ENCODE results near the gene PAFAH1B2. TPM values are rescaled to one million over a fixed set of nuclear protein-coding genes. Genes with fewer than 3 reads are reported as not detected.

The PAFAH1B2 gene
- total RNA-seq, 1 experiment from 2014 or later: 154 TPM

- Histone ChIP-seq H3K9me3 (ENCODE audit: control insufficient read depth in 1 of 2, insufficient read depth in 1 of 2, low read depth in 1 of 2, low read length in 2 of 2) (no peaks in the 10 kb centered on the region), H3K9me2 (ENCODE audit: insufficient read depth) (no peaks in the 10 kb centered on the region), H4K20me1 (ENCODE audit: insufficient read depth) (0 out of 2 replicates have a peak, but pooled peaks cover 6% of the 10 kb centered on the region), H3K79me2 (ENCODE audit: insufficient read depth, low read length) (peaks cover 9% of the 10 kb centered on the region; the same call in 1 of the 2 replicates), H3K4me2 (ENCODE audit: low read length) (peak overlapping the region; percentile 74), H3K27me3 (ENCODE audit: insufficient read depth, low read length) (no peaks in the 10 kb centered on the region), H2AFZ (ENCODE audit: low read depth, low read length, poor library complexity, severe bottlenecking) (no peak overlapping the region), H3K36me3 (ENCODE audit: control insufficient read depth in 1 of 2, insufficient read depth in 2 of 2, low read length in 2 of 2) (peaks cover 10 to 11% of the 10 kb centered on the region in 2 experiments; a peak in 3 of 4 replicates), H3K4me1 (ENCODE audit: control insufficient read depth in 1 of 2, insufficient read depth in 2 of 2, low read length in 2 of 2) (peaks cover 24 to 56% of the 10 kb centered on the region in 2 experiments), H3K27ac (ENCODE audit: low read depth, low read length) (no peak overlapping the region; the same call in 1 of the 2 replicates), H3K4me3 (replicated peaks in 1 of 2; ENCODE audit: low read depth in 1 of 2, low read length in 2 of 2) (no peak overlapping the region), H3K9ac (ENCODE audit: low read length) (peak overlapping the region; percentile 48; the same call in 1 of the 2 replicates)
- TF ChIP-seq CEBPB (IDR thresholded peaks at IDR 0.05; ENCODE audit: low read depth) (no peak), ZFX (IDR thresholded peaks at IDR 0.05) (no peak), ZNF274 (IDR thresholded peaks at IDR 0.05; ENCODE audit: low read depth, low read length) (no peak), SRF (IDR thresholded peaks at IDR 0.05; ENCODE audit: low read depth) (no peak), TCF7L2 (IDR thresholded peaks at IDR 0.05; ENCODE audit: borderline replicate concordance, extremely low read depth, insufficient read depth, insufficient read length) (no peak), EZH2phosphoT487 (IDR thresholded peaks at IDR 0.05; ENCODE audit: borderline replicate concordance) (no peak)
- TF ChIP-seq, protein P1, sequence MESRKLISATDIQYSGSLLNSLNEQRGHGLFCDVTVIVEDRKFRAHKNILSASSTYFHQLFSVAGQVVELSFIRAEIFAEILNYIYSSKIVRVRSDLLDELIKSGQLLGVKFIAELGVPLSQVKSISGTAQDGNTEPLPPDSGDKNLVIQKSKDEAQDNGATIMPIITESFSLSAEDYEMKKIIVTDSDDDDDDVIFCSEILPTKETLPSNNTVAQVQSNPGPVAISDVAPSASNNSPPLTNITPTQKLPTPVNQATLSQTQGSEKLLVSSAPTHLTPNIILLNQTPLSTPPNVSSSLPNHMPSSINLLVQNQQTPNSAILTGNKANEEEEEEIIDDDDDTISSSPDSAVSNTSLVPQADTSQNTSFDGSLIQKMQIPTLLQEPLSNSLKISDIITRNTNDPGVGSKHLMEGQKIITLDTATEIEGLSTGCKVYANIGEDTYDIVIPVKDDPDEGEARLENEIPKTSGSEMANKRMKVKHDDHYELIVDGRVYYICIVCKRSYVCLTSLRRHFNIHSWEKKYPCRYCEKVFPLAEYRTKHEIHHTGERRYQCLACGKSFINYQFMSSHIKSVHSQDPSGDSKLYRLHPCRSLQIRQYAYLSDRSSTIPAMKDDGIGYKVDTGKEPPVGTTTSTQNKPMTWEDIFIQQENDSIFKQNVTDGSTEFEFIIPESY (IDR thresholded peaks at IDR 0.05; ENCODE audit: extremely low read depth, insufficient replicate concordance, low read length): no peak
- intact Hi-C loops (cut with micrococcal nuclease): no loop called here
- POLR2A ChIA-PET: interaction anchor here (0.7 kb wide), 1 partner anchor 14 kb away, joined by 3 read pairs; no protein-coding TSS in a partner anchor
- CTCF ChIA-PET: interaction anchor here (1.0 kb wide), 1 partner anchor 8 kb away, joined by 4 read pairs; no protein-coding TSS in a partner anchor
- BruUV-seq (replicated peaks): no TSS peak
- RAD21 ChIA-PET (ENCODE audit: low non-redundant PET in 1 of 2, low total read pairs in 2 of 2, uncharacterized antibody in 2 of 2, unreplicated experiment in 2 of 2): no interaction called here
- ATAC-seq: no peak
- DNase-seq (ENCODE audit: low read depth, low spot score): no peak
Measured at GRCh38 chr11:117172724-117173421, 28.8 kb downstream of the PAFAH1B2 start.

Measured in HCT116 (cell line).